Stimulated activated CD4-positive, alpha-beta T cell treated with anti-CD3 and anti-CD28 coated beads, Interleukin-12 subunit alpha, Interleukin-12 subunit beta, amount 100 ng/mL, for 24 hours (primary cell): Measurements from ENCODE around the gene CLEC3B.
"Not testable (repeated sequence)": the region's sequence is repeated elsewhere in the genome, so short reads cannot be mapped to it uniquely, and the experiment has no call there.

ENCODE experiments used
- DNase-seq, 2 experiments: peaks; one replicate each; pipeline ENCODE4 v3.0.0-alpha.2; 2020; ENCODE audit warnings: low read depth in 2 of 2

The CLEC3B gene

DNA sequence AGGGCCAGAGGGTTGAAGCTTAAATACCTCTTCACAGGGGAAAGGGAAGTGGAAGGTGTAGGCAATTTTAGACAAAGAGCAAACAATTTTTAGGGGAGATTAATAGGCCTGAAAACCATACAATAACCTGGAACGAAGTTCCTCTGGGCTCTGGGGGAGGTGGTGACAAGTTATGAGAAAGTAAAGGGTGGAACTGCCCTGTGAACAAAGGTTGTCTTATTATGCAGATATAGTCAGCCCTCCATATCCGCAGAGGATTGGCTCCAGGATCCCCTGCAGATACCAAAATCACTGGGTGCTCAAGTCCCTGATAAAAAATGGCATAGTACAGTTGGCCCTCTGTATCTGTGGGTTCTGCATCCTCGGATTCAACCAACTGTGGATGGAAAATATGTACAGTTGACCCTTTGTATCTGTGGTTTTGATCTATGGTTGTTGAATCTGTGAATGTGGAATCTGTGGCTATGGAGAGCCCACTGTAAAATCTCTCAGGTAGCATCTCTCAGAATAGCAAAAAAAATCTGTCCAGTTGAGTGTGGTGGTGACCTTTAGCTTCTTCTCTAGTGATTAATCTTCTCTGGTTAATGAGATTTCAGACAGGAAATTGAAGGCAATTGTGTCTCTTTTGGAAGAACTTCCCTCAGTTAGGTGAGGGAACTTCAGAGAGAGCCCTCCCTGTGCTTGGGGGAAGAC lies 40.2 kb downstream of the CLEC3B start:
- no peak for DNase-seq

DNA sequence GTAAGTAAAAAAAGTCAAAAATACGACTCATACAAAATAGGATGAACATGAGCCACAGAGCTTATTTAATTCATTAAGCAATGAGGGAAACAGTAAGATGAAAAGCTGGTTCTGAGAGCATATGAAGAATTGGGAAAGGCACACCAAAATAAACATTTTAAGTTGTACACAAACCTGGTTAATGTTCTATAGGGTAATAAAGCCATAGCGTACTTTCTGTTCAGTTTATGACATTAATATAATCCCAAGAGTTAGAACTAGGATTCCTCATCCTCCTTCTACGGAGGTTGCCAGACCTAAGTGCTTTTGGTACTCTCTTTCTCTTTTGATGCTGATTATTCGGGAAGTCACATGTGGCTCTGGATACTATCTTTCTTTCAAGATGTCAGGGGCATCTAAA lies 41.4 kb downstream of the CLEC3B start:
- DNase-seq, result no peak

DNA sequence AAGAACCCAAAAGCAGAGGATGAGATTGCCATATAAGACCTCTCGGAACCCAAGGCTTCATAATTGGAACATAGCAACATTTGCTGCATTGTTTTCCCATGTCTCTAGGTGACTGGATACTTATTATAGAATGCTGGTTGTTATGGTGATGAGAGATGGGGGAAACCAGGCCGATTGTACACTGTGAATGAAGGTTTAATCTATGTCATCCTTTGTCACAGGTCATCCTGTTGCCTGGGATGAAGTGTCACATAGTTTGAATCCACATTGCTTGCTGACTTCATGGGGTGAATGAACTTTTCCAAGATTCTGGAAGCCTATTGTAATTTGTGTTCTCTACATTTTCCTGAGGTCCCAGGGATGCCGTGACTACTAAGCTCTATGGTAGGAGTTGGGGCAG lies 41.8 kb downstream of the CLEC3B start:
- DNase-seq, result no peak

GRCh38 chr3:45071075-45071474 lies 45.0 kb downstream of the CLEC3B start:
- DNase-seq, result no peak

DNA sequence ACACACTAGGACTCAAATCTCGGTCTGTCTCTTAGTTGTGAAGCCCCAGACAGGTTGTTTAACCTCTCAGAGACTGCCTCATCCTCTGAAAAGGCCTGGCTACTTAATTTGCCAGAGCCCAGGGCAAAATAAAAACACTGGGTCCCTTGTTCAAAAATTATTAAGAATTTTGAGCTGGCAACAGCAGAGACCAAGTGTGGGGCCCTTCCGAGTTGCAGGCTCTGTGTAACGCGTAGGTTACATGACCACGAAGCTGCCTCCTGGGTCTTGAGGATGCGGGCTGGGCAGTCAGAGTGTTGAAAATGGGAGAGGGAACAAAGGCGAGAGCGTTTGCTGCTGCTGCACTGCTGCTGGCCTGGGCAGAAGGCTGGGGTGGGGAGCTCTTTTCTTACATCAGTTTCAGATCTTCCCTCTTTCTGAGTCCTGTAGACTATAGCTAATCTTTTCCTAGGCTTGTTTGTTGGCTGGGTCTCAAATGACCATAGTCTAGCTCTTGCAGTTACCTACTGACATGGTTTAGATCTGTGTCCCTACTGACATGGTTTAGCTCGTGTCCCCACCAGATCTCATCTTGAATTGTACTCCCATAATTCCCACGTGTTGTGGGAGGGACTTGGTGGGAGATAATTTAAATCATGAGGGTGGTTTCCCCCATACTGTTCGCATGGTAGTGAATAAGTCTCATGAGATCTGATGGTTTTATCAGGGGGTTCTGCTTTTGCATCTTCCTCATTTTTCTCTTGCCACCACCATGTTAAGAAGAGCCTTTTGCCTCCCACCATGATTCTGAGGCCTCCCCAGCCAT lies 49.9 kb downstream of the CLEC3B start:
- no peak for DNase-seq

DNA sequence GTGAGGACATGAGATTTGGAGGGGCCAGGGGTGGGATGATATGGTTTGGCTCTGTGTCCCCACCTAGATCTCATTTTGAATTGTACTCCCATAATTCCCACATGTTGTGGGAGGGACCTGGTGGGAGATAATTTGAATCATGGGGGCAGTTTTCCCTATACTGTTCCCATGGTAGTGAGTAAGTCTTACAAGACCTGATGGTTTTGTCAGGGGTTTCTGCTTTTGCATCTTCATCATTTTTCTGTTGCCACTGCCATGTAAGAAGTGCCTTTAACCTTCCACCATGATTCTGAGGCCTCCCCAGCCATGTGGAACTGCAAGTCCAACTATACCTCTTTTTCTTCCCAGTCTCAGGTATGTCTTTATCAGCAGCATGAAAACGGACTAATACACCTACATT lies 52.2 kb downstream of the CLEC3B start:
- not testable (repeated sequence) for DNase-seq

- no peak for DNase-seq
Observed at GRCh38 chr3:45078910-45079522, 52.9 kb downstream of the CLEC3B start.

GRCh38 chr3:45079715-45080114 lies 53.6 kb downstream of the CLEC3B start:
- DNase-seq, result no peak

DNA sequence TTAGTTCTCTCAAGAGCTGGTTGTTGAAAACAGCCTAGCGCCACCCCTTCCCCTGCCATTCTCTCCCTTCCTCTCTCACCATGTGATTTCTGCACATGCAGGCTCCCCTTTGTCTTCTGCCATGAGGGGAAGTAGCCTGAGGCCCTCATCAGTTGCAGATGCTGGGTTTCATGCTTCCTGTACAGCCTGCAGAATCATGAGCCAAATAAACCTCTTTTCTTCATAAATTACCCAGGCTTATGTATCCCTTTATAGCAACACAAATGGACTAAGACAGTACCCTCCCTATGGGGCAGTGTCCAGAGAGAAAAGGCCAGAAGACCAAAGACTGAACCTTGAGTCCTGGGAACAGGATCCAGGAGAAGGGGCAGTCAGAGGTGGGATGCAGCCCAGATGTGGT lies 54.7 kb downstream of the CLEC3B start:
- DNase-seq, result no peak

GRCh38 chr3:45081506-45082141 lies 55.5 kb downstream of the CLEC3B start:
- no peak for DNase-seq

- no peak for DNase-seq
Observed at GRCh38 chr3:45082142-45082538, 56.0 kb downstream of the CLEC3B start.

DNA sequence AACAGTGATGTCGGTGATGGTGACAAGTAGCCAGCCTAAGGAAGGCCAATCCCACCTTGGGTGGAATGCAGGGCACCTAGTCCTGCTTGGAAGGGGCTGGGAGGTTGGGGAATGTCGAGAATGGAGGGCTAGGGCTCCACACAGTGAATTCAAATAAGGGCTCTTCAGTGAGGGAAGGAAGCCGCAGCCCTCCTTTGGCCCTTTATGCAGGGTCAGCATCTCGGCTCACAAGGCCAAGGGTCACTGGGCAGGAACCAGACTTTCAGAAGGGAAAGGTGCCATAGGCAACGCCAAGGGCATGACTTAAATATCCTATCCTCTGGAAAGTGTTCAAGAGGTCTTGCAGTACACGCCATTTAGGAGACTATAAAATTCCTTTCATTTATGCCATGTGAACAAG lies 56.9 kb downstream of the CLEC3B start:
- no peak for DNase-seq

DNA sequence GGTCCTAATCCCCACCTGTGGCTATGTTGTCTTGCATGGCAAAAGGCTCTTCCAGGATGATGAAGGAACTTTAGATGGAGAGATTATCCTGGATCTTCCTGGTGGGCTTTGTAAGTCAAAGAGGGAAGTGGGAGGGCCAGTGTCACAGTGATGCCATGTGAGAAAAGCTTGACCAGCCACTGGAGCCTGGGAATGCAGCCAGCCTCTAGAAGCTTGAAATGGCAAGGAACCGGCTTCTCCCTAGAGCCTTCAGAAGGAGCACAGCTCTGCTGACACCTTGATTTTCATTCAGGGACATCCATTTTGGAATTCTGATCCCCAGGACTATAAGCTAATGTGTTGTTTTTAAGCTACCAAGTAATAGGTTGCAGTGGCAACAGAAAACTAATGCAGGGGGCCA lies 58.3 kb downstream of the CLEC3B start:
- no peak for DNase-seq

- DNase-seq, result no peak
Observed at GRCh38 chr3:45084820-45085816, 59.0 kb downstream of the CLEC3B start.
